GM10266 (cell line): ENCODE measurements around the gene UBE3A.

Source experiments
- DNase-seq: peaks from one replicate; pipeline ENCODE4 v3.0.0; 2012; ENCODE audit errors: extremely low spot score
- TF ChIP-seq, protein P1 (sequence below): IDR thresholded peaks from 2 replicates; pipeline ENCODE4 v1.5.1; 2012; ENCODE audit warnings: mild to moderate bottlenecking, low read depth; ENCODE audit not compliant: control insufficient read depth, insufficient read depth; ENCODE audit errors: missing control alignments

Gene UBE3A

GRCh38 chr15:25335279-25335678, 103.5 kb downstream of the UBE3A start:
- no peak for DNase-seq
- TF ChIP-seq, protein P1, sequence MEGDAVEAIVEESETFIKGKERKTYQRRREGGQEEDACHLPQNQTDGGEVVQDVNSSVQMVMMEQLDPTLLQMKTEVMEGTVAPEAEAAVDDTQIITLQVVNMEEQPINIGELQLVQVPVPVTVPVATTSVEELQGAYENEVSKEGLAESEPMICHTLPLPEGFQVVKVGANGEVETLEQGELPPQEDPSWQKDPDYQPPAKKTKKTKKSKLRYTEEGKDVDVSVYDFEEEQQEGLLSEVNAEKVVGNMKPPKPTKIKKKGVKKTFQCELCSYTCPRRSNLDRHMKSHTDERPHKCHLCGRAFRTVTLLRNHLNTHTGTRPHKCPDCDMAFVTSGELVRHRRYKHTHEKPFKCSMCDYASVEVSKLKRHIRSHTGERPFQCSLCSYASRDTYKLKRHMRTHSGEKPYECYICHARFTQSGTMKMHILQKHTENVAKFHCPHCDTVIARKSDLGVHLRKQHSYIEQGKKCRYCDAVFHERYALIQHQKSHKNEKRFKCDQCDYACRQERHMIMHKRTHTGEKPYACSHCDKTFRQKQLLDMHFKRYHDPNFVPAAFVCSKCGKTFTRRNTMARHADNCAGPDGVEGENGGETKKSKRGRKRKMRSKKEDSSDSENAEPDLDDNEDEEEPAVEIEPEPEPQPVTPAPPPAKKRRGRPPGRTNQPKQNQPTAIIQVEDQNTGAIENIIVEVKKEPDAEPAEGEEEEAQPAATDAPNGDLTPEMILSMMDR: no peak

GRCh38 chr15:25333049-25333448, 105.8 kb downstream of the UBE3A start:
- DNase-seq: no peak
- TF ChIP-seq, protein P1: no peak

DNA sequence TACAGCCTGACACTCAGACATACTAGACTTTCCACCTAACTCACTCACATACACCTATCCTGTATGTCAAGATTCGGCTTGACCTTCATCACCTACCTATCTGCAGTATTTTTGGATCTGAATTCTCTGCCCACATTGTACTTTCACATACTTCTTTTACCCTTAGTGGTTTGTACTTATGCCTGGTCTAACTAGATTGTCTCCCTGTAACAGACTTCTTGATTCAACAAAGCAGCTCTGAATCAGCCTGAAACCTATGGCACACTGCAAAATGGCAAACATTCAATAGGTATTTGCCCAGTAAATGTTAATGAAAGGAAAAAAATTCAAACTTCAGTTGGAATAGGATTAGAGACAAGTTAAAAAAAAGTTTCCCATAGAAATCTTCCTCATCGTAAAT, 106.5 kb downstream of the UBE3A start:
- TF ChIP-seq, protein P1: no peak
- no peak for DNase-seq

GRCh38 chr15:25331860-25332259, 107.0 kb downstream of the UBE3A start:
- no peak for DNase-seq
- TF ChIP-seq, protein P1: no peak

DNA sequence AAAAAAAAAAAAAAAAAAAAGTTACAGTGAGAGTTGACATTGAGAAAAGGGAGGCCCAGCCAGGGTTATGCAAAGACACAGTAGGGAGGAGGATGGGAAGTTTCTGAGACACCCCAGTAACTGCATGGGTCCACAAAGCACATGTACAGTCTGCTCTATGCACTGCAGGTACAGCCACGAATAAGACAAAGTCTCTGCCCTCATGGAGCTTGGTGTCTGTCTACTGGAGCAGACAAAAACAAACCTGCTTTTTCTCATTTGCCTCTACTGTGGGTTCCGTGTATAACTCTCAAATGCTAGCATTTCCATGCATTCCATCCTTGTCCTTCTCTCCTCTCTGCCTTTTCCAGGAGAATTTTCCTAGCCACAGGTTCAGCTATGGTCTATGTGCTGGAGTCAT, 107.4 kb downstream of the UBE3A start:
- TF ChIP-seq, protein P1: no peak

GRCh38 chr15:25329696-25330095, 109.1 kb downstream of the UBE3A start:
- TF ChIP-seq, protein P1: no peak
- DNase-seq: no peak

More for the DNA sequence above, 107.4 kb downstream of the UBE3A start:
- DNase-seq: no peak

DNA sequence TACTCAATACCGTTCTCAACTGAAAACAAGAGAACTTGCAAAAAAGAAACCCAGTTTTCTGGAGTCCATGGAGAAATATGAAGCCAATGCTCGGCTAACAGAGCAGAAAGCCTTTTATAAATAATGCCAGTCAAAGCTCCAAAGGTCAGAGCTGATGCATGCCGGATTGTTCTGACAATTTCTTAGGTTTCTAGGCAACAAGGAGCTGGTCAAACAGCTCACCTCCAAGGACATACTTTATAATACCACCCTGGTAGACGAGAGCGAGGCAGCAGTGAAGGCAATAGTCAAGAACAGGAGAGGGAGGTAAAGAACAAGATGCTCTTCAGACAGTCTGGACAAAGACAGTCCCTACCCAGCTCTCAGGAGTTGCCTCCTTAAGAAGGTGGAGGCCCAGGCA, 111.1 kb downstream of the UBE3A start:
- no peak for DNase-seq
- TF ChIP-seq, protein P1: no peak
